Dermis microvascular lymphatic vessel endothelial cell (primary cell): Measurements from ENCODE around the gene BOK. TPM values are rescaled to one million over a fixed set of nuclear protein-coding genes. Genes with fewer than 3 reads are reported as not detected.

Experiments used
- DNase-seq, 2 donors: peaks; one replicate each; pipeline versions ENCODE4 v3.0.0 to v3.0.0-alpha.2; 2010; ENCODE audit warnings: low read depth in 2 of 2
- total RNA-seq: library from RNA; depleted of rRNA; stranded (reverse); fragments of >200 nt; gene quantifications from 2 replicates; pipeline ENCODE4 v1.2.1, GENCODE V29; 2014

BOK gene
- total RNA-seq, 1 donor from 2014 or later = 32.0 TPM

- DNase-seq = no peak
Observed at GRCh38 chr2:241619597-241620418, 61.3 kb downstream of the BOK start.

- peak in 1 of 2 donors; percentile 39 for DNase-seq
Observed at GRCh38 chr2:241620419-241620769, 61.8 kb downstream of the BOK start.

Other genes starting within 250 kb of the BOK start
- 660 and 780 TPM in 2 replicates for gene HDLBP, start 243.1 kb upstream of the BOK start, total RNA-seq
- gene SEPTIN2, start 242.8 kb upstream of the BOK start, total RNA-seq = 383 and 471 TPM in 2 replicates
- 29.4 and 37.0 TPM in 2 replicates for gene FARP2, start 202.5 kb upstream of the BOK start, total RNA-seq
- 276 and 296 TPM in 2 replicates for gene STK25, start 50.2 kb upstream of the BOK start, total RNA-seq
- gene THAP4, start 78.4 kb downstream of the BOK start, total RNA-seq = 36.5 and 44.8 TPM in 2 replicates
- 32.6 and 74.8 TPM in 2 replicates for gene ATG4B, start 78.9 kb downstream of the BOK start, total RNA-seq
- gene DTYMK, start 128.1 kb downstream of the BOK start, total RNA-seq = 30.0 and 45.7 TPM in 2 replicates
- 16.7 and 27.4 TPM in 2 replicates for gene ING5, start 143.3 kb downstream of the BOK start, total RNA-seq
- gene D2HGDH, start 175.9 kb downstream of the BOK start, total RNA-seq = 10.9 and 15.0 TPM in 2 replicates
- gene GAL3ST2, start 218.1 kb downstream of the BOK start, total RNA-seq = not detected in 2 replicates